Stimulated activated CD4-positive, alpha-beta T cell treated with anti-CD3 and anti-CD28 coated beads, TNF-alpha, amount 100 ng/mL, for 48 hours (primary cell): ENCODE data around the gene LLGL2.

ENCODE experiments used
- DNase-seq, 3 donors: peaks; one replicate each; pipeline ENCODE4 v3.0.0-alpha.2; 2020; ENCODE audit warnings: low read depth in 3 of 3

Gene LLGL2

GRCh38 chr17:75521290-75521689 lies 4.2 kb upstream of the LLGL2 start:
- no peak for DNase-seq

- DNase-seq: no peak
Measured at GRCh38 chr17:75521951-75522727, 3.4 kb upstream of the LLGL2 start.

- no peak for DNase-seq
Measured at GRCh38 chr17:75523647-75524046, 1.9 kb upstream of the LLGL2 start.

- DNase-seq: no peak
Measured at GRCh38 chr17:75524269-75524969, 1.1 kb upstream of the LLGL2 start.

- DNase-seq: no peak
Measured at GRCh38 chr17:75525806-75526554, 483 bp downstream of the LLGL2 start.

GRCh38 chr17:75526555-75527270 lies 1.2 kb downstream of the LLGL2 start:
- DNase-seq: no peak

- DNase-seq: no peak
Measured at GRCh38 chr17:75530837-75531720, 5.6 kb downstream of the LLGL2 start.

GRCh38 chr17:75531721-75532072 lies 6.2 kb downstream of the LLGL2 start:
- no peak for DNase-seq

- peak in 2 of 3 donors; percentile 44 to 50 for DNase-seq
Measured at GRCh38 chr17:75535119-75535537, 9.6 kb downstream of the LLGL2 start.

GRCh38 chr17:75535871-75536270 lies 10.4 kb downstream of the LLGL2 start:
- DNase-seq: no peak

GRCh38 chr17:75536366-75536765 lies 10.9 kb downstream of the LLGL2 start:
- no peak for DNase-seq

GRCh38 chr17:75539967-75540729 lies 14.7 kb downstream of the LLGL2 start:
- DNase-seq: no peak

GRCh38 chr17:75540923-75541503 lies 15.5 kb downstream of the LLGL2 start:
- DNase-seq: no peak

- no peak for DNase-seq
Measured at GRCh38 chr17:75542229-75542628, 16.7 kb downstream of the LLGL2 start.

GRCh38 chr17:75542728-75543336 lies 17.3 kb downstream of the LLGL2 start:
- DNase-seq: no peak

- no peak for DNase-seq
Measured at GRCh38 chr17:75544250-75544649, 18.8 kb downstream of the LLGL2 start.

GRCh38 chr17:75546181-75546580 lies 20.7 kb downstream of the LLGL2 start:
- no peak for DNase-seq

GRCh38 chr17:75547091-75547490 lies 21.6 kb downstream of the LLGL2 start:
- no peak for DNase-seq

GRCh38 chr17:75548813-75549212 lies 23.3 kb downstream of the LLGL2 start:
- DNase-seq: no peak
